Epithelial cell of prostate (primary cell): Measurements from ENCODE around the gene PFKP.
A peak's percentile ranks its signal among the peaks of the same experiment; 100 is the strongest.

Experiments
- DNase-seq: peaks from one replicate; pipeline ENCODE4 v3.0.0-alpha.2; 2011; ENCODE audit warnings: low read depth, low spot score
- H3K27ac ChIP-seq: fragments of 450-650 bp; 2 replicates; pipeline ENCODE4 v1.5.1; 2017; ENCODE audit warnings: mild to moderate bottlenecking

PFKP gene

DNA sequence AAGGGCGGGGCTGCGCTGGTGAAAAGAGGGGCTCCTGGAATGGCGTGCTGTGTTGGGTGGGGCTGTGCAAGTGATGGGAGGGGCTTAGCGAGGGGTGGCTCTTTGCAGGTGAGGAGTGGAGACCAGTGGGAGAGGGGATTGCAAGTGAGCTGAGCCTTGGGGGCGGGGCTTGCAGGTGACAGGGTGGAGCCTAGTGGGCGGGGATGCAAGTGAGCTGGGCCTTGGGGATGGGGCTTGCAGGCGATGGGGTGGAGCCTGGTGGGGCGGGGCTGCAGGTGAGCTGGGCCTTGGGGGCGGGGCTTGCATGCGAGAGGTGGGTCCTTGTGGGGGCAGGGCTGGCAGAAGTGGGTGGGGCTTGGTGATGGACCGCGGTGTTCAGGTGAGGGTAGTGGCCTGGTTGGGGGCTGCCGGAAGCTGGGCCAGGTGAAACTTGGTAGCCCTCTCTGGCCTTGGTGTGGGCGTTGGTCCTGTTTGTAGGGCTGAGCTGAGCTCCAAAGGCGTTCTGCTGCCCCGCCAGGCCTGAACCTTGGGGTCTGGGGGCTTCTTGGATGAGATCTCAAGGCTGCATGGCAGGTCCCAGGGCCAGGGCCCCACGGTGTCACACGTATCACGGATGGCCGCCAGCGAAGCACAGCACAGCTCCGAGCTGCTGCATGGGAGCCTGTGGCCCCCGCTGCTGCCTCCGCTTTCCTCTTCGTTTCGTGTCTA lies 106.0 kb downstream of the PFKP start:
- no peak for DNase-seq
- H3K27ac ChIP-seq = peak overlapping the region; percentile 88

DNA sequence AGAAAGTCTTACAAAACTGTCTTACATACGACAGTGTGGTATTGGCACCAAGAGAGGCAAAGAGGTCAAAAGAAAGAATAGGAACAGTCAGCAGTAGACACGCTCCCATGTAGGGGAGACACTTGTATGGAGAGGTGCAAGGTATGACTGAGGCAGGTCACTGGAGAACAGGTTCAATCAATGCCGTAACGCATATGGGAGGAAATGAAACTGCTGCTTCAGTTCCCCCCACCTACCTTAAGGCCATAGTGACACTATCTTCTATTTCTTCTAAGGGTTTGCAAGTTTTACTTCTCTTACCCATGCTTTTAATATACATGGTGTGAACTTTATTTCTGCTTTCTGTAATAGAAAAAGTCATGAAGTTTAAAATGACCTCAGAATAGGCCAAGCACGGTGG lies 110.7 kb downstream of the PFKP start:
- H3K27ac ChIP-seq = no peak overlapping the region
- DNase-seq = no peak

DNA sequence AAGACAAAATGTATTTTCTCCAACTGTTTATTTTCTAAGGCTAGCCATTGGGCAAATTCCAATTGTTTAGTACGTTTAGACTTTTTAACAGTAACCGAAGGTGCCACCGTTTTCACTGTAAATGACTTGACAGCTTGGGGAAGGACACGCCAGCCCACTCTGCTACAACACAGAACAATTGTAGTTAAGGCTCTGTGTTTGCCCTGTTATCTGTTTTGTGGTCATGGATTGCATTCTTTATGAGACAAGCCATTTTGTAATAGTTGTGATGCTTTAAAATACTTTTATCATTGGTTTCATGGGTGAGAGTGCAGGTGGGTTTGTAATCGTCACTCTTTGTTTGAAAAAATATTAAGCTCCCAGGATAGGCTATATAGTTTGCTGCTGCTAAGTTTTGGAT lies 111.8 kb downstream of the PFKP start:
- H3K27ac ChIP-seq = no peak overlapping the region
- no peak for DNase-seq

DNA sequence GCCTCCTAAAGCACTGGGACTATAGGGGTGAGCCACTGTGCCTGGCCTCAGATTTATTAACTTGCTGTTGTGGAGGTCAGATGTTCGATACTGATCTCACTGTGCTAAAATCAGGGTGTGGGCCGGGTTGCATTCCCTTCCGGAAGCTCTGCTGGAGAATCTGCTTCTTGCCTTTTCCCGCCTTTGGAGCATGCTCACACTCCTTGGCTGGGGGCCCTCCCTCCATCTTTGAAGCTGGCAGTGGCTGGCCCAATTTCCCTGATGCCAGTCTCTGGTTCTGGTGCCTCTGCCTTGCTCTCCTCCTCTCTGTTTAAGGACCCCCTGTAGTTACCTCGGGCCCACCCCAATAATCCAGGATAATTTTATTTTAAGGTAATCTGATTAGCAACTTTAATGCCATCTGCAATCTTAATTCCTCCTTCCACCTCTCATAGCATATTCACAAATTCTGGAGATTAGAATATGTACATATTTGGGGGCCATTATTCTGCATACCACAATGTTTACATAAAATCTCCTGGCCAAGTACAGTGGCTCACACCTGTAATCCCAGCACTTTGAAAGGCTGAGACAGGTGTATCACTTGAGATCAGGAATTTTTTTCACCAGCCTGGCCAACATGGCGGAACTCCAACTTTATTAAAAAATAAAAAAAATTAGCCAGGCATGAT lies 113.1 kb downstream of the PFKP start:
- DNase-seq = no peak
- no peak overlapping the region for H3K27ac ChIP-seq

DNA sequence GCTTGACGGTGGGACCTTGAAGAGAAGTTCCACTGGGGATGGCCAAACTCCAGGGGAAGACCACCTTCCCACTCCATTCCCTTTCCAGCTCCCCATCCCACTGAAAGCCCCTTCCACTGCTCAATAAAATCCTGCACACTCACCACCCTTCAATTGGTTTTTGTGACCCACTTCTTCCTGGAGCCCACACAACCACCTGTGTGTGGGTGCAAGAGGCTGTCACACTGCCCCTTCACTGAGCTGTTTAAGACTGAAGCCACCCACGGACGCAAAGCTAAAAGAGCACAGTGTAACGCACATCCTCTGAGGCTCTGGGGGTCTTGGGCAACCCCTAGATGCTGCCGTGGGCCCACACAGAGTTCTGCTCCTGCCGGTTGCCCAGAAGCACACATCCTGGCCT lies 118.0 kb downstream of the PFKP start:
- no peak overlapping the region for H3K27ac ChIP-seq
- no peak for DNase-seq

DNA sequence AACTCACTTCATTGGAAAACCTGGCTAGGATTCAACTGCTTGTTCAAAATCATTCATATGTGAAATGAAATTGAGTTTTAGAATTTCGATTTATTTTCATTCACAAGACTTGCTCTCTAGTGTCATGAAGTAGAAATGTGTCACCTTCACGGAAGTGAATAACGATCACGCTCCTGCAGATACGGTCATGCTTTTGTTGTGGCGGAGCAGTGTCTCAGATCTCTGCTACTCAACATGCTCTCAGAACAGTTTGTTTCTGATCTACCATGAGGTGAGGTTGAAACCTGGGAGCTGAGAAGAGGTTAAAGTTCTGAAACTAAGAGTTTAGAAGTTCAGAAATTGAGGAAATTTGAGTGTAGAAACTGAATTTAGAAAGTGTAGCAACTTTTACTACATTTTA lies 119.0 kb downstream of the PFKP start:
- no peak overlapping the region for H3K27ac ChIP-seq
- no peak for DNase-seq
